ENCODE results near the gene GRAMD1B.

Gene GRAMD1B

GRCh38 chr11:123601136-123601535 lies 171.1 kb downstream of the GRAMD1B start:
- Mint-ChIP-seq H3K4me3 (no peak overlapping the region), H3K4me1 (peaks cover 8 to 9% of the 10 kb centered on the region in 2 donors), H3K27ac (no peak overlapping the region), H3K36me3 (no peaks in the 10 kb centered on the region), H3K9me3 (no peaks in the 10 kb centered on the region), H3K27me3 (no peaks in the 10 kb centered on the region)
- no peak for ATAC-seq (replicated peaks)
- DNase-seq: no peak

GRCh38 chr11:123601743-123602142 lies 171.7 kb downstream of the GRAMD1B start:
- no peak for ATAC-seq (replicated peaks)
- Mint-ChIP-seq H3K9me3 (no peaks in the 10 kb centered on the region), H3K27ac (no peak overlapping the region), H3K36me3 (no peaks in the 10 kb centered on the region), H3K4me1 (peaks cover 8 to 9% of the 10 kb centered on the region in 2 donors), H3K27me3 (no peaks in the 10 kb centered on the region), H3K4me3 (no peak overlapping the region)
- DNase-seq: no peak

GRCh38 chr11:123603666-123604065 lies 173.6 kb downstream of the GRAMD1B start:
- Mint-ChIP-seq H3K4me3 (no peak overlapping the region), H3K36me3 (no peaks in the 10 kb centered on the region), H3K27ac (no peak overlapping the region), H3K4me1 (peaks cover 8 to 9% of the 10 kb centered on the region in 2 donors), H3K9me3 (no peaks in the 10 kb centered on the region), H3K27me3 (no peaks in the 10 kb centered on the region)
- DNase-seq (no peak), ATAC-seq (replicated peaks) (peak; percentile 73 to 85)

GRCh38 chr11:123607781-123608180 lies 177.7 kb downstream of the GRAMD1B start:
- Mint-ChIP-seq H3K36me3 (no peaks in the 10 kb centered on the region), H3K4me1 (peaks cover 8 to 9% of the 10 kb centered on the region in 2 donors), H3K4me3 (no peak overlapping the region), H3K9me3 (no peaks in the 10 kb centered on the region), H3K27me3 (no peaks in the 10 kb centered on the region), H3K27ac (no peak overlapping the region)
- ATAC-seq (replicated peaks): no peak
- DNase-seq: no peak

- no peak for DNase-seq
- Mint-ChIP-seq H3K4me3 (no peak overlapping the region), H3K36me3 (no peaks in the 10 kb centered on the region), H3K9me3 (no peaks in the 10 kb centered on the region), H3K4me1 (peaks cover 7 to 8% of the 10 kb centered on the region in 2 donors), H3K27ac (no peak overlapping the region), H3K27me3 (no peaks in the 10 kb centered on the region)
- ATAC-seq (replicated peaks): no peak
These were observed 178.3 kb downstream of the GRAMD1B start for GRCh38 chr11:123608371-123608770.

- H3K27ac Mint-ChIP-seq: no peak overlapping the region
- no peaks in the 10 kb centered on the region for H3K9me3 Mint-ChIP-seq
- H3K4me1 Mint-ChIP-seq: peaks cover under 1 to 2% of the 10 kb centered on the region in 2 donors
- H3K4me3 Mint-ChIP-seq: no peak overlapping the region
- no peaks in the 10 kb centered on the region for H3K36me3 Mint-ChIP-seq
- no peak for DNase-seq
- no peak for ATAC-seq (replicated peaks)
- H3K27me3 Mint-ChIP-seq: no peaks in the 10 kb centered on the region
These were observed 178.9 kb downstream of the GRAMD1B start for GRCh38 chr11:123608945-123609344.

GRCh38 chr11:123611698-123612097 lies 181.6 kb downstream of the GRAMD1B start:
- no peaks in the 10 kb centered on the region for H3K36me3 Mint-ChIP-seq
- H3K9me3 Mint-ChIP-seq: no peaks in the 10 kb centered on the region
- H3K4me1 Mint-ChIP-seq: no peaks in the 10 kb centered on the region
- ATAC-seq (replicated peaks): no peak
- H3K4me3 Mint-ChIP-seq: no peak overlapping the region
- no peak for DNase-seq
- no peak overlapping the region for H3K27ac Mint-ChIP-seq
- H3K27me3 Mint-ChIP-seq: no peaks in the 10 kb centered on the region

- Mint-ChIP-seq H3K9me3 (no peaks in the 10 kb centered on the region), H3K4me1 (no peaks in the 10 kb centered on the region), H3K4me3 (no peak overlapping the region), H3K36me3 (no peaks in the 10 kb centered on the region), H3K27ac (no peak overlapping the region), H3K27me3 (no peaks in the 10 kb centered on the region)
- ATAC-seq (replicated peaks): no peak
- DNase-seq: no peak
These were observed 186.6 kb downstream of the GRAMD1B start for GRCh38 chr11:123616505-123617198.

- ATAC-seq (replicated peaks): no peak
- H3K4me3 Mint-ChIP-seq: no peak overlapping the region
- no peaks in the 10 kb centered on the region for H3K36me3 Mint-ChIP-seq
- H3K9me3 Mint-ChIP-seq: no peaks in the 10 kb centered on the region
- H3K4me1 Mint-ChIP-seq: no peaks in the 10 kb centered on the region
- H3K27me3 Mint-ChIP-seq: no peaks in the 10 kb centered on the region
- H3K27ac Mint-ChIP-seq: no peak overlapping the region
- DNase-seq: no peak
These were observed 192.5 kb downstream of the GRAMD1B start for GRCh38 chr11:123622576-123622975.

GRCh38 chr11:123624974-123625373 lies 194.9 kb downstream of the GRAMD1B start:
- ATAC-seq (replicated peaks): no peak
- H3K9me3 Mint-ChIP-seq: no peaks in the 10 kb centered on the region
- no peak for DNase-seq
- no peak overlapping the region for H3K27ac Mint-ChIP-seq
- no peak overlapping the region for H3K4me3 Mint-ChIP-seq
- peaks cover 9% of the 10 kb centered on the region in 2 donors for H3K27me3 Mint-ChIP-seq
- no peaks in the 10 kb centered on the region for H3K4me1 Mint-ChIP-seq
- H3K36me3 Mint-ChIP-seq: no peaks in the 10 kb centered on the region

GRCh38 chr11:123628936-123629683 lies 199.0 kb downstream of the GRAMD1B start:
- ATAC-seq (replicated peaks): no peak
- no peak for DNase-seq

GRCh38 chr11:123630126-123630608 lies 200.1 kb downstream of the GRAMD1B start:
- H3K4me3 Mint-ChIP-seq: no peak overlapping the region
- ATAC-seq (replicated peaks) (no peak), DNase-seq (no peak)
- no peaks in the 10 kb centered on the region for H3K36me3 Mint-ChIP-seq
- H3K27me3 Mint-ChIP-seq: peaks cover 9 to 29% of the 10 kb centered on the region in 2 donors
- no peaks in the 10 kb centered on the region for H3K4me1 Mint-ChIP-seq
- no peaks in the 10 kb centered on the region for H3K9me3 Mint-ChIP-seq
- no peak overlapping the region for H3K27ac Mint-ChIP-seq

More at GRCh38 chr11:123628936-123629683, 199.0 kb downstream of the GRAMD1B start:
- Mint-ChIP-seq H3K4me3 (no peak overlapping the region), H3K36me3 (no peaks in the 10 kb centered on the region), H3K27ac (no peak overlapping the region), H3K9me3 (no peaks in the 10 kb centered on the region), H3K27me3 (peaks cover 9 to 22% of the 10 kb centered on the region in 2 donors), H3K4me1 (no peaks in the 10 kb centered on the region)

GRCh38 chr11:123640029-123640428 lies 210.0 kb downstream of the GRAMD1B start:
- Mint-ChIP-seq H3K27me3 (peaks cover 30 to 32% of the 10 kb centered on the region in 2 donors), H3K4me3 (no peak overlapping the region), H3K27ac (no peak overlapping the region), H3K36me3 (no peaks in the 10 kb centered on the region), H3K4me1 (peaks cover 3 to 5% of the 10 kb centered on the region in 2 donors), H3K9me3 (no peaks in the 10 kb centered on the region)
- ATAC-seq (replicated peaks) (no peak), DNase-seq (no peak)

GRCh38 chr11:123640677-123641494 lies 210.8 kb downstream of the GRAMD1B start:
- H3K4me3 Mint-ChIP-seq: no peak overlapping the region
- DNase-seq: peak; percentile 26
- H3K36me3 Mint-ChIP-seq: no peaks in the 10 kb centered on the region
- H3K27me3 Mint-ChIP-seq: peaks cover 34 to 38% of the 10 kb centered on the region in 2 donors
- H3K9me3 Mint-ChIP-seq: no peaks in the 10 kb centered on the region
- peak; percentile 87 to 93 for ATAC-seq (replicated peaks)
- peaks cover 3 to 5% of the 10 kb centered on the region in 2 donors for H3K4me1 Mint-ChIP-seq
- no peak overlapping the region for H3K27ac Mint-ChIP-seq
